ENCODE results near the gene HSPBP1.

Gene HSPBP1

GRCh38 chr19:55304279-55304978 is 24.5 kb upstream of the HSPBP1 start:
- H3K36me3 ChIP-seq (ENCODE audit: control insufficient read depth, insufficient read depth, low read length): peaks cover 61% of the 10 kb centered on the region

GRCh38 chr19:55303477-55303876 is 23.6 kb upstream of the HSPBP1 start:
- no peaks in the 10 kb centered on the region for H3K27me3 ChIP-seq (ENCODE audit: control insufficient read depth, insufficient read depth, low read length)
- H3K36me3 ChIP-seq (ENCODE audit: control insufficient read depth, insufficient read depth, low read length): peaks cover 58% of the 10 kb centered on the region
- no peak overlapping the region for H3K9ac ChIP-seq (ENCODE audit: low read length)
- peaks cover 12% of the 10 kb centered on the region for H3K4me1 ChIP-seq (ENCODE audit: control insufficient read depth, insufficient read depth, low read length)
- no peak overlapping the region for H3K27ac ChIP-seq (ENCODE audit: low read depth, low read length)
- no peak overlapping the region for H3K4me3 ChIP-seq (ENCODE audit: low read depth, low read length)
- no peaks in the 10 kb centered on the region for H3K9me3 ChIP-seq (ENCODE audit: control insufficient read depth, insufficient read depth, low read depth, low read length)

More at GRCh38 chr19:55304279-55304978, 24.5 kb upstream of the HSPBP1 start:
- H3K4me1 ChIP-seq (ENCODE audit: control insufficient read depth, insufficient read depth, low read length): peaks cover 12% of the 10 kb centered on the region
- H3K27ac ChIP-seq (ENCODE audit: low read depth, low read length): no peak overlapping the region
- H3K9ac ChIP-seq (ENCODE audit: low read length): no peak overlapping the region
- no peaks in the 10 kb centered on the region for H3K9me3 ChIP-seq (ENCODE audit: control insufficient read depth, insufficient read depth, low read depth, low read length)
- no peaks in the 10 kb centered on the region for H3K27me3 ChIP-seq (ENCODE audit: control insufficient read depth, insufficient read depth, low read length)
- H3K4me3 ChIP-seq (ENCODE audit: low read depth, low read length): no peak overlapping the region

- Histone ChIP-seq H3K36me3 (ENCODE audit: control insufficient read depth, insufficient read depth, low read length) (peaks cover 58% of the 10 kb centered on the region), H3K9ac (ENCODE audit: low read length) (no peak overlapping the region), H3K4me3 (ENCODE audit: low read depth, low read length) (no peak overlapping the region), H3K9me3 (ENCODE audit: control insufficient read depth, insufficient read depth, low read depth, low read length) (no peaks in the 10 kb centered on the region), H3K27me3 (ENCODE audit: control insufficient read depth, insufficient read depth, low read length) (no peaks in the 10 kb centered on the region), H3K4me1 (ENCODE audit: control insufficient read depth, insufficient read depth, low read length) (peaks cover 12% of the 10 kb centered on the region), H3K27ac (ENCODE audit: low read depth, low read length) (no peak overlapping the region)
Observed at GRCh38 chr19:55302318-55302703, 22.4 kb upstream of the HSPBP1 start.

- Histone ChIP-seq H3K9me3 (ENCODE audit: control insufficient read depth, insufficient read depth, low read depth, low read length) (no peaks in the 10 kb centered on the region), H3K27ac (ENCODE audit: low read depth, low read length) (no peak overlapping the region), H3K9ac (ENCODE audit: low read length) (no peak overlapping the region), H3K27me3 (ENCODE audit: control insufficient read depth, insufficient read depth, low read length) (no peaks in the 10 kb centered on the region), H3K36me3 (ENCODE audit: control insufficient read depth, insufficient read depth, low read length) (peaks cover 56% of the 10 kb centered on the region), H3K4me3 (ENCODE audit: low read depth, low read length) (peak overlapping the region; percentile 39), H3K4me1 (ENCODE audit: control insufficient read depth, insufficient read depth, low read length) (peaks cover 12% of the 10 kb centered on the region)
Observed at GRCh38 chr19:55301459-55302317, 21.8 kb upstream of the HSPBP1 start.

- no peak overlapping the region for H3K9ac ChIP-seq (ENCODE audit: low read length)
- H3K4me3 ChIP-seq (ENCODE audit: low read depth, low read length): no peak overlapping the region
- H3K36me3 ChIP-seq (ENCODE audit: control insufficient read depth, insufficient read depth, low read length): peaks cover 51% of the 10 kb centered on the region
- peaks cover 12% of the 10 kb centered on the region for H3K4me1 ChIP-seq (ENCODE audit: control insufficient read depth, insufficient read depth, low read length)
- no peaks in the 10 kb centered on the region for H3K9me3 ChIP-seq (ENCODE audit: control insufficient read depth, insufficient read depth, low read depth, low read length)
- H3K27me3 ChIP-seq (ENCODE audit: control insufficient read depth, insufficient read depth, low read length): no peaks in the 10 kb centered on the region
- H3K27ac ChIP-seq (ENCODE audit: low read depth, low read length): no peak overlapping the region
Observed at GRCh38 chr19:55300886-55301458, 21.1 kb upstream of the HSPBP1 start.

GRCh38 chr19:55299991-55300390 is 20.1 kb upstream of the HSPBP1 start:
- H3K36me3 ChIP-seq (ENCODE audit: control insufficient read depth, insufficient read depth, low read length): peaks cover 52% of the 10 kb centered on the region
- no peak overlapping the region for H3K27ac ChIP-seq (ENCODE audit: low read depth, low read length)
- no peak overlapping the region for H3K9ac ChIP-seq (ENCODE audit: low read length)

GRCh38 chr19:55297267-55297666 is 17.4 kb upstream of the HSPBP1 start:
- H3K27ac ChIP-seq (ENCODE audit: low read depth, low read length): no peak overlapping the region
- H3K27me3 ChIP-seq (ENCODE audit: control insufficient read depth, insufficient read depth, low read length): no peaks in the 10 kb centered on the region
- H3K9me3 ChIP-seq (ENCODE audit: control insufficient read depth, insufficient read depth, low read depth, low read length): no peaks in the 10 kb centered on the region
- peaks cover 9% of the 10 kb centered on the region for H3K4me1 ChIP-seq (ENCODE audit: control insufficient read depth, insufficient read depth, low read length)
- H3K4me3 ChIP-seq (ENCODE audit: low read depth, low read length): no peak overlapping the region
- peaks cover 46% of the 10 kb centered on the region for H3K36me3 ChIP-seq (ENCODE audit: control insufficient read depth, insufficient read depth, low read length)
- H3K9ac ChIP-seq (ENCODE audit: low read length): no peak overlapping the region

More at GRCh38 chr19:55299991-55300390, 20.1 kb upstream of the HSPBP1 start:
- H3K9me3 ChIP-seq (ENCODE audit: control insufficient read depth, insufficient read depth, low read depth, low read length): no peaks in the 10 kb centered on the region
- no peak overlapping the region for H3K4me3 ChIP-seq (ENCODE audit: low read depth, low read length)
- peaks cover 9% of the 10 kb centered on the region for H3K4me1 ChIP-seq (ENCODE audit: control insufficient read depth, insufficient read depth, low read length)
- H3K27me3 ChIP-seq (ENCODE audit: control insufficient read depth, insufficient read depth, low read length): no peaks in the 10 kb centered on the region

GRCh38 chr19:55289117-55289796 is 9.3 kb upstream of the HSPBP1 start:
- peaks cover 44% of the 10 kb centered on the region for H3K36me3 ChIP-seq (ENCODE audit: control insufficient read depth, insufficient read depth, low read length)
- H3K27ac ChIP-seq (ENCODE audit: low read depth, low read length): no peak overlapping the region
- no peaks in the 10 kb centered on the region for H3K9me3 ChIP-seq (ENCODE audit: control insufficient read depth, insufficient read depth, low read depth, low read length)
- H3K27me3 ChIP-seq (ENCODE audit: control insufficient read depth, insufficient read depth, low read length): no peaks in the 10 kb centered on the region
- H3K4me1 ChIP-seq (ENCODE audit: control insufficient read depth, insufficient read depth, low read length): peaks cover 7% of the 10 kb centered on the region; the same call in 1 of the 2 replicates
- H3K4me3 ChIP-seq (ENCODE audit: low read depth, low read length): no peak overlapping the region
- H3K9ac ChIP-seq (ENCODE audit: low read length): no peak overlapping the region

- H3K27me3 ChIP-seq (ENCODE audit: control insufficient read depth, insufficient read depth, low read length): no peaks in the 10 kb centered on the region
- H3K9me3 ChIP-seq (ENCODE audit: control insufficient read depth, insufficient read depth, low read depth, low read length): no peaks in the 10 kb centered on the region
- no peak overlapping the region for H3K27ac ChIP-seq (ENCODE audit: low read depth, low read length)
- no peak overlapping the region for H3K4me3 ChIP-seq (ENCODE audit: low read depth, low read length)
- peaks cover 7% of the 10 kb centered on the region; the same call in 1 of the 2 replicates for H3K4me1 ChIP-seq (ENCODE audit: control insufficient read depth, insufficient read depth, low read length)
- no peak overlapping the region for H3K9ac ChIP-seq (ENCODE audit: low read length)
- H3K36me3 ChIP-seq (ENCODE audit: control insufficient read depth, insufficient read depth, low read length): peaks cover 37% of the 10 kb centered on the region
Observed at GRCh38 chr19:55287361-55288079, 7.6 kb upstream of the HSPBP1 start.

- H3K4me1 ChIP-seq (ENCODE audit: control insufficient read depth, insufficient read depth, low read length): peaks cover 15% of the 10 kb centered on the region
- no peaks in the 10 kb centered on the region for H3K27me3 ChIP-seq (ENCODE audit: control insufficient read depth, insufficient read depth, low read length)
- H3K9me3 ChIP-seq (ENCODE audit: control insufficient read depth, insufficient read depth, low read depth, low read length): no peaks in the 10 kb centered on the region
- peak overlapping the region; percentile 53 for H3K4me3 ChIP-seq (ENCODE audit: low read depth, low read length)
- peaks cover 27% of the 10 kb centered on the region for H3K36me3 ChIP-seq (ENCODE audit: control insufficient read depth, insufficient read depth, low read length)
- no peak overlapping the region for H3K27ac ChIP-seq (ENCODE audit: low read depth, low read length)
- H3K9ac ChIP-seq (ENCODE audit: low read length): peak overlapping the region; percentile 2
Observed at GRCh38 chr19:55285229-55285890, 5.5 kb upstream of the HSPBP1 start.
